ENCODE data around the gene GPX4. TPM values are rescaled to one million over a fixed set of nuclear protein-coding genes. Genes with fewer than 3 reads are reported as not detected.

The GPX4 gene
- total RNA-seq, 6 experiments from 2014 or later: 204 to 389 (median 212) TPM

GRCh38 chr19:1070576-1070930 is 33.2 kb upstream of the GPX4 start:
- WGBS (ENCODE audit: insufficient coverage, low coverage, low lambda C conversion rate, missing lambda C conversion rate): 44% methylated on average over 11 of the region's 21 CpGs
- no peak for TF ChIP-seq CTCF (IDR thresholded peaks at IDR 0.05)
- TF ChIP-seq POLR2A (IDR thresholded peaks at IDR 0.05): no peak
- Histone ChIP-seq H3K27me3 (peaks cover 0 to 19% of the 10 kb centered on the region in 2 donors), H3K4me3 (no peak overlapping the region), H3K4me1 (peaks cover 0 to 10% (median 0%) of the 10 kb centered on the region in 4 donors), H3K9me3 (no peaks in the 10 kb centered on the region), H3K27ac (no peak overlapping the region), H3K36me3 (no peaks in the 10 kb centered on the region)
- intact Hi-C loops (cut with DNase I): no loop called here
- DNase-seq (peak in 1 of 3 donors; percentile 48), ATAC-seq (no peak)

GRCh38 chr19:1070931-1071791 is 32.6 kb upstream of the GPX4 start:
- DNase-seq (peak in 1 of 3 donors; percentile 51), ATAC-seq (no peak)
- intact Hi-C loops (cut with DNase I): no loop called here
- H3K9me3 ChIP-seq: no peaks in the 10 kb centered on the region
- peaks cover 0 to 19% of the 10 kb centered on the region in 2 donors for H3K27me3 ChIP-seq
- peaks cover 0 to 15% (median 3%) of the 10 kb centered on the region in 4 donors for H3K4me1 ChIP-seq
- 9% methylated on average over 18 of the region's 99 CpGs for WGBS (ENCODE audit: insufficient coverage, low coverage, low lambda C conversion rate, missing lambda C conversion rate)
- no peak overlapping the region for H3K27ac ChIP-seq
- H3K4me3 ChIP-seq: no peak overlapping the region
- no peak for TF ChIP-seq CTCF (IDR thresholded peaks at IDR 0.05)
- TF ChIP-seq POLR2A (IDR thresholded peaks at IDR 0.05): no peak
- no peaks in the 10 kb centered on the region for H3K36me3 ChIP-seq

DNA sequence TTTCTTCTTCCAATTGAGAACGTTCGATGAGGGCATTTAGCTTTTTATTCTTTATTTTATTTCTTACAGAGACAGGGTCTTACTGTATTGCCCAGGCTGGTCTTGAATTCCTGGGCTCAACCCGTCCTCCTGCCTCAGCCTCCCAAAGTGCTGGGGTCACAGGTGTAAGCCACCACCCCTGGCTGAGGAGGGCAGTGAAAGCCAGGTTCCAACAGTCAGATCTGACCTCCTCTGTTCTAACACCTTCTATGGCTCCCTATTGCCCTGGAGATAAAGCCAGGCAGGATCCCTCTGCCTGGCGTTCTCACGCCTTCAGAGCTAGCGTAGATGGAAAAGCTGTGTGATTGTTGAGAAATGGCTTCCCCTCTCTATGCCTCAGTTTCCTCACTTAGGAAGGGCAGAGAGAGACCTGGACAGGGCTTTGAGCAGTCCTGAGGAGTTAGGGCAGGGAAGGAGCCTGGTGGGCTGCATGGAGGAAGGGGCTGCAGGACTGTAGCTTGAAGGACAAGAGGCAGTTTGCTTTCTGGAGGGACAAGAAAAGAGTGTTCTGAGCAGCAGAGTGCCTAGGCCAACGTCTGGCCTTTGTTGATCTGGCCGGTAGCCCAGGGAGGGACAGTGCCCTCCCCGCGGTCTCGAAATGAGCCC is 31.3 kb upstream of the GPX4 start:
- TF ChIP-seq POLR2A (IDR thresholded peaks at IDR 0.05) (no peak), CTCF (IDR thresholded peaks at IDR 0.05) (no peak)
- no peak overlapping the region for H3K4me3 ChIP-seq
- no peaks in the 10 kb centered on the region for H3K9me3 ChIP-seq
- intact Hi-C loops (cut with DNase I): no loop called here
- DNase-seq (no peak), ATAC-seq (no peak)
- H3K27ac ChIP-seq: no peak overlapping the region
- H3K27me3 ChIP-seq: peaks cover 0 to 19% of the 10 kb centered on the region in 2 donors
- H3K4me1 ChIP-seq: peaks cover 0 to 15% (median 3%) of the 10 kb centered on the region in 4 donors
- 77% methylated on average over 6 of the region's 11 CpGs for WGBS (ENCODE audit: insufficient coverage, low coverage, low lambda C conversion rate, missing lambda C conversion rate)
- H3K36me3 ChIP-seq: no peaks in the 10 kb centered on the region

GRCh38 chr19:1073063-1073955 is 30.5 kb upstream of the GPX4 start:
- Histone ChIP-seq H3K36me3 (no peaks in the 10 kb centered on the region), H3K27ac (no peak overlapping the region), H3K4me1 (peaks cover 0 to 15% (median 3%) of the 10 kb centered on the region in 4 donors), H3K4me3 (no peak overlapping the region), H3K27me3 (peaks cover 0 to 19% of the 10 kb centered on the region in 2 donors), H3K9me3 (no peaks in the 10 kb centered on the region)
- DNase-seq: peak in 2 of 3 donors; percentile 29 to 47
- intact Hi-C loops (cut with DNase I): no loop called here
- TF ChIP-seq CTCF (IDR thresholded peaks at IDR 0.05) (no peak), POLR2A (IDR thresholded peaks at IDR 0.05) (no peak)
- 90% methylated on average over 2 of the region's 30 CpGs for WGBS (ENCODE audit: insufficient coverage, low coverage, low lambda C conversion rate, missing lambda C conversion rate)
- no peak for ATAC-seq
